ENCODE measurements around the gene SORCS2.

SORCS2 gene

GRCh38 chr4:7756561-7757355, 564.4 kb downstream of the SORCS2 start:
- no peaks in the 10 kb centered on the region for H3K9me3 ChIP-seq (ENCODE audit: control insufficient read depth, insufficient read depth, low read depth, low read length)
- H3K4me1 ChIP-seq (ENCODE audit: control insufficient read depth, insufficient read depth, low read length), result no peaks in the 10 kb centered on the region; the same call in 1 of the 2 replicates
- no peak overlapping the region; the same call in 1 of the 2 replicates for H3K27ac ChIP-seq (ENCODE audit: extremely low read depth, low read depth, low read length)
- TF ChIP-seq ZNF629 (tag by site-specific recombination; IDR thresholded peaks at IDR 0.05), result no peak
- no peak for TF ChIP-seq ZNF521 (tag by site-specific recombination; IDR thresholded peaks at IDR 0.05)
- TF ChIP-seq ZNF624 (tag by site-specific recombination; IDR thresholded peaks at IDR 0.05), result no peak
- no peak for TF ChIP-seq PRDM6 (tag by site-specific recombination; IDR thresholded peaks at IDR 0.05)
- no peak for TF ChIP-seq ZNF530 (tag by site-specific recombination; IDR thresholded peaks at IDR 0.05; ENCODE audit: low read depth)
- no peak for TF ChIP-seq ZNF18 (tag by site-specific recombination; IDR thresholded peaks at IDR 0.05)
- no peak for TF ChIP-seq HIC1 (tag by site-specific recombination; IDR thresholded peaks at IDR 0.05)
- no peak for TF ChIP-seq SP3 (tag by site-specific recombination; IDR thresholded peaks at IDR 0.05)
- TF ChIP-seq SCRT2 (tag by site-specific recombination; IDR thresholded peaks at IDR 0.05), result no peak
- no peak for TF ChIP-seq ZNF311 (tag by site-specific recombination; IDR thresholded peaks at IDR 0.05; ENCODE audit: borderline replicate concordance)
- no peak for TF ChIP-seq PBX3 (CRISPR knock-in tag; IDR thresholded peaks at IDR 0.05)
- TF ChIP-seq YY2 (tag by site-specific recombination; IDR thresholded peaks at IDR 0.05), result no peak
- no peak for TF ChIP-seq ZNF211 (tag by site-specific recombination; IDR thresholded peaks at IDR 0.05; ENCODE audit: low read depth)
- TF ChIP-seq ZFP41 (tag by site-specific recombination; IDR thresholded peaks at IDR 0.05; ENCODE audit: borderline replicate concordance), result no peak
- TF ChIP-seq ZNF560 (tag by site-specific recombination; IDR thresholded peaks at IDR 0.05; ENCODE audit: borderline replicate concordance), result no peak
- no peak overlapping the region for H3K4me3 ChIP-seq (ENCODE audit: low read depth, low read length)
- CTCF ChIA-PET, result interaction anchor here (1.5 kb wide), 1 partner anchor 45 kb away, joined by 7 read pairs; no protein-coding TSS in a partner anchor
- POLR2A ChIA-PET, result no interaction called here
- H3K36me3 ChIP-seq (ENCODE audit: control insufficient read depth in 2 of 2, insufficient read depth in 1 of 2, low read length in 2 of 2), result no peaks in the 10 kb centered on the region

- H3K27ac ChIP-seq (ENCODE audit: extremely low read depth, low read depth, low read length), result no peak overlapping the region; the same call in 1 of the 2 replicates
- ChIA-PET POLR2A (no interaction called here), CTCF (interaction anchor here (0.5 to 1.5 kb wide), 5 partner anchors 13 to 566 kb away, joined by 3 to 7 read pairs (median 3); no protein-coding TSS in a partner anchor)
- TF ChIP-seq ZNF423 (tag by site-specific recombination; IDR thresholded peaks at IDR 0.05) (peak; percentile 78), HOXA7 (CRISPR knock-in tag; IDR thresholded peaks at IDR 0.05; ENCODE audit: borderline replicate concordance) (no peak), ZNF416 (tag by site-specific recombination; IDR thresholded peaks at IDR 0.05) (no peak), GLIS2 (tag by site-specific recombination; IDR thresholded peaks at IDR 0.05) (peak; percentile 58), ZNF48 (tag by site-specific recombination; IDR thresholded peaks at IDR 0.05) (no peak), ZNF311 (tag by site-specific recombination; IDR thresholded peaks at IDR 0.05; ENCODE audit: borderline replicate concordance) (no peak), IKZF3 (tag by site-specific recombination; IDR thresholded peaks at IDR 0.05) (no peak), PRDM6 (tag by site-specific recombination; IDR thresholded peaks at IDR 0.05) (peak; percentile 81), ZBTB8A (tag by site-specific recombination; IDR thresholded peaks at IDR 0.05) (0 out of 2 replicates have a peak, but pooled peaks have one; percentile 18), ZNF792 (tag by site-specific recombination; IDR thresholded peaks at IDR 0.05) (no peak), TRIM28 (IDR thresholded peaks at IDR 0.05; ENCODE audit: borderline replicate concordance, low read length) (peak; percentile 92)
Measured at GRCh38 chr4:7757501-7758471, 565.4 kb downstream of the SORCS2 start.

More at GRCh38 chr4:7757501-7758471, 565.4 kb downstream of the SORCS2 start:
- Histone ChIP-seq H3K4me1 (ENCODE audit: control insufficient read depth, insufficient read depth, low read length) (no peaks in the 10 kb centered on the region; the same call in 1 of the 2 replicates), H3K9me3 (ENCODE audit: control insufficient read depth, insufficient read depth, low read depth, low read length) (no peaks in the 10 kb centered on the region), H3K36me3 (ENCODE audit: control insufficient read depth in 2 of 2, insufficient read depth in 1 of 2, low read length in 2 of 2) (no peaks in the 10 kb centered on the region), H3K4me3 (ENCODE audit: low read depth, low read length) (no peak overlapping the region)

Measured in HEK293 (cell line).